Thyroid gland (tissue), 4 donors: Measurements from ENCODE around the gene ZBTB4. TPM values are rescaled to one million over a fixed set of nuclear protein-coding genes. Genes with fewer than 3 reads are reported as not detected.

ENCODE experiments used
- DNase-seq, 2 donors: peaks; one replicate each; pipeline ENCODE4 v3.0.0-alpha.2; 2019
- H3K27ac ChIP-seq, 3 donors: fragments of 200-600 bp; sonication (generic); 1 replicate in 2 of 3; 2 replicates in 1 of 3; pipeline ENCODE4 v1.5.1; 2016 to 2019; ENCODE audit warnings: mild to moderate bottlenecking in 1 of 3, moderate library complexity in 1 of 3
- H3K27me3 ChIP-seq: fragments of 200-600 bp; sonication (generic); one replicate; pipeline ENCODE4 v1.5.1; 2019
- H3K36me3 ChIP-seq, 2 donors: fragments of 200-600 bp; sonication (generic); one replicate each; pipeline ENCODE4 v1.5.1; 2016 to 2019
- H3K4me1 ChIP-seq, 2 donors: fragments of 200-600 bp; sonication (generic); one replicate each; pipeline ENCODE4 v1.5.1; 2017 to 2019
- H3K4me3 ChIP-seq, 3 donors: fragments of 200-600 bp; sonication (generic); replicated peaks in 1 of 3; 1 replicate in 2 of 3; 2 replicates in 1 of 3; pipeline ENCODE4 v1.5.1; 2016; ENCODE audit warnings: mild to moderate bottlenecking in 1 of 3
- H3K9me3 ChIP-seq: fragments of 200-600 bp; sonication (generic); one replicate; pipeline ENCODE4 v1.5.1; 2017
- POLR2A ChIP-seq, 2 donors: fragments of 450-650 bp; IDR thresholded peaks; one replicate each; pipeline ENCODE4 v1.6.1; 2017; ENCODE audit warnings: antibody characterized with exemption in 2 of 2, mild to moderate bottlenecking in 2 of 2, moderate library complexity in 1 of 2
- WGBS, 2 donors: methylation state at CpG; one replicate each; pipeline ENCODE4 v1.1.5; 2017; 5-methylcytosine and 5-hydroxymethylcytosine counted together
- intact Hi-C: fragments of 100-400 bp; cut with DNase I; formaldehyde crosslinking; loops from one replicate; pipeline ENCODE4 v1.15.1; 2023
- total RNA-seq, 4 donors: library from RNA; depleted of rRNA; stranded (reverse); fragments of >200 nt; gene quantifications; one replicate each; pipeline ENCODE4 v1.2.3, GENCODE V29; 2016
- TF ChIP-seq, protein P1 (sequence below), 6 experiments: fragments of 200-600 bp in 3 of 6; fragments of 450-650 bp in 3 of 6; sonication (generic) in 3 of 6; IDR thresholded peaks; one replicate each; pipeline ENCODE4 v1.5.1; 2016 to 2019; ENCODE audit warnings: antibody characterized with exemption in 6 of 6, mild to moderate bottlenecking in 2 of 6, inconsistent platforms in 1 of 6, moderate library complexity in 1 of 6

Gene ZBTB4
- total RNA-seq, 4 donors from 2014 or later, result 58.5 to 85.2 (median 79.9) TPM

- DNase-seq, result no peak
Measured at GRCh38 chr17:7432296-7432695, 47.1 kb downstream of the ZBTB4 start.

GRCh38 chr17:7431231-7431630 is 48.2 kb downstream of the ZBTB4 start:
- Histone ChIP-seq H3K4me3 (no peak overlapping the region), H3K36me3 (no peaks in the 10 kb centered on the region), H3K4me1 (peaks cover 3 to 6% of the 10 kb centered on the region in 2 donors), H3K27ac (no peak overlapping the region), H3K27me3 (no peaks in the 10 kb centered on the region), H3K9me3 (no peaks in the 10 kb centered on the region)
- no peak for DNase-seq
- 89 to 94% methylated on average over 1 of the region's 1 CpG for WGBS, 2 donors
- intact Hi-C loops, result no loop called here
- TF ChIP-seq, protein P1, sequence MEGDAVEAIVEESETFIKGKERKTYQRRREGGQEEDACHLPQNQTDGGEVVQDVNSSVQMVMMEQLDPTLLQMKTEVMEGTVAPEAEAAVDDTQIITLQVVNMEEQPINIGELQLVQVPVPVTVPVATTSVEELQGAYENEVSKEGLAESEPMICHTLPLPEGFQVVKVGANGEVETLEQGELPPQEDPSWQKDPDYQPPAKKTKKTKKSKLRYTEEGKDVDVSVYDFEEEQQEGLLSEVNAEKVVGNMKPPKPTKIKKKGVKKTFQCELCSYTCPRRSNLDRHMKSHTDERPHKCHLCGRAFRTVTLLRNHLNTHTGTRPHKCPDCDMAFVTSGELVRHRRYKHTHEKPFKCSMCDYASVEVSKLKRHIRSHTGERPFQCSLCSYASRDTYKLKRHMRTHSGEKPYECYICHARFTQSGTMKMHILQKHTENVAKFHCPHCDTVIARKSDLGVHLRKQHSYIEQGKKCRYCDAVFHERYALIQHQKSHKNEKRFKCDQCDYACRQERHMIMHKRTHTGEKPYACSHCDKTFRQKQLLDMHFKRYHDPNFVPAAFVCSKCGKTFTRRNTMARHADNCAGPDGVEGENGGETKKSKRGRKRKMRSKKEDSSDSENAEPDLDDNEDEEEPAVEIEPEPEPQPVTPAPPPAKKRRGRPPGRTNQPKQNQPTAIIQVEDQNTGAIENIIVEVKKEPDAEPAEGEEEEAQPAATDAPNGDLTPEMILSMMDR (IDR thresholded peaks at IDR 0.05), result no peak
- TF ChIP-seq POLR2A (IDR thresholded peaks at IDR 0.05), result no peak

More at GRCh38 chr17:7432296-7432695, 47.1 kb downstream of the ZBTB4 start:
- intact Hi-C loops, result no loop called here
- H3K4me3 ChIP-seq, result no peak overlapping the region
- no peaks in the 10 kb centered on the region for H3K9me3 ChIP-seq
- no peak overlapping the region for H3K27ac ChIP-seq
- H3K4me1 ChIP-seq, result peaks cover 13 to 15% of the 10 kb centered on the region in 2 donors
- no peak for TF ChIP-seq POLR2A (IDR thresholded peaks at IDR 0.05)
- TF ChIP-seq, protein P1 (IDR thresholded peaks at IDR 0.05), result no peak
- H3K36me3 ChIP-seq, result no peaks in the 10 kb centered on the region
- H3K27me3 ChIP-seq, result no peaks in the 10 kb centered on the region
- 75% methylated on average over 10 to 11 of the region's 11 CpGs for WGBS, 2 donors

- Histone ChIP-seq H3K4me1 (no peaks in the 10 kb centered on the region), H3K27ac (no peak overlapping the region), H3K27me3 (no peaks in the 10 kb centered on the region), H3K9me3 (no peaks in the 10 kb centered on the region), H3K36me3 (no peaks in the 10 kb centered on the region), H3K4me3 (no peak overlapping the region)
- DNase-seq, result no peak
- intact Hi-C loops, result no loop called here
- 85 to 92% methylated on average over 7 to 10 of the region's 10 CpGs for whole genome bisulfite sequencing, 2 donors
- TF ChIP-seq, protein P1 (IDR thresholded peaks at IDR 0.05), result no peak
- no peak for TF ChIP-seq POLR2A (IDR thresholded peaks at IDR 0.05)
Measured at GRCh38 chr17:7429722-7430121, 49.7 kb downstream of the ZBTB4 start.

- 72 to 78% methylated on average over 4 to 5 of the region's 5 CpGs for WGBS, 2 donors
- no peak for DNase-seq
- intact Hi-C loops, result no loop called here
Measured at GRCh38 chr17:7428557-7428956, 50.9 kb downstream of the ZBTB4 start, which contains the start of gene SPEM3. Gene SPEM3 (plus strand): TSS chr17:7428857. CDS start chr17:7428903, 46 bp downstream.

DNA sequence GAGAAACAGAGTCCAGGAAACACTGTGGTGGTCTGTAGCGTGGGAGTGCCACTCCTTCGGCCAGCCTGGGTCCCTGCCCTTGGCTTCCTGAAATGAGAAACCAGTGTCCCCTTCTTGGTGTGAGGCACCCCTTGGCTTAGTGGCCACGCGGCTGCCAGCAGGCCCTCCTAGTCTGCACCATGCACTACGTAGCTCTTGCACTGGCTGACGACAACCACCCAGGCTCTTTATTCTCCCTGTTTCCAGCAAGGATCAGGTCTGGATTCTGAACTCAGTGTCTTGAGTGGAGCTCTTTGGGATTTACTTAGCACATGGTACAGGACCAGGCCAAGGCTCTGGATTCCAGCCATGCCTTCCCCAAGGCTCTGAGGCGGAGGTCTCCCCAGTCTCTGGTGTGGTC is 51.9 kb downstream of the ZBTB4 start:
- H3K27me3 ChIP-seq, result no peaks in the 10 kb centered on the region
- intact Hi-C loops, result no loop called here
- 89 to 92% methylated on average over 7 of the region's 7 CpGs for WGBS, 2 donors
- no peaks in the 10 kb centered on the region for H3K4me1 ChIP-seq
- no peak for DNase-seq
- no peaks in the 10 kb centered on the region for H3K9me3 ChIP-seq
- H3K27ac ChIP-seq, result no peak overlapping the region
- H3K36me3 ChIP-seq, result no peaks in the 10 kb centered on the region
- no peak for TF ChIP-seq POLR2A (IDR thresholded peaks at IDR 0.05)
- TF ChIP-seq, protein P1 (IDR thresholded peaks at IDR 0.05), result no peak
- no peak overlapping the region for H3K4me3 ChIP-seq

More at GRCh38 chr17:7428557-7428956, 50.9 kb downstream of the ZBTB4 start, which contains the start of gene SPEM3:
- Histone ChIP-seq H3K27ac (no peak within 1 kb of the TSS), H3K9me3 (no peaks in the 10 kb centered on the region), H3K4me1 (no peaks in the 10 kb centered on the region), H3K4me3 (no peak within 1 kb of the TSS), H3K36me3 (no peaks in the 10 kb centered on the region), H3K27me3 (no peaks in the 10 kb centered on the region)
- no peak for TF ChIP-seq POLR2A (IDR thresholded peaks at IDR 0.05)
- TF ChIP-seq, protein P1 (IDR thresholded peaks at IDR 0.05), result no peak
